Stimulated activated CD8-positive, alpha-beta memory T cell treated with anti-CD3 and anti-CD28 coated beads, Interleukin-15, amount 100 ng/mL, for 48 hours (primary cell): Measurements from ENCODE around the gene BMP6.

ENCODE experiments used
- DNase-seq, 2 donors: peaks; one replicate each; pipeline ENCODE4 v3.0.0-alpha.2; 2020; ENCODE audit warnings: low read depth in 2 of 2

BMP6 gene

GRCh38 chr6:7719364-7719850, 6.5 kb upstream of the BMP6 start:
- DNase-seq, result no peak

GRCh38 chr6:7720346-7720745, 5.6 kb upstream of the BMP6 start:
- DNase-seq, result no peak

GRCh38 chr6:7721649-7722048, 4.2 kb upstream of the BMP6 start:
- no peak for DNase-seq

- DNase-seq, result peak in 1 of 2 donors; percentile 44
These were observed 2.9 kb upstream of the BMP6 start for GRCh38 chr6:7723041-7723447.

- DNase-seq, result no peak
These were observed 2.3 kb upstream of the BMP6 start for GRCh38 chr6:7723554-7723953.

GRCh38 chr6:7725412-7725811, 487 bp upstream of the BMP6 start:
- no peak for DNase-seq

- no peak for DNase-seq
These were observed 652 bp downstream of the BMP6 start for GRCh38 chr6:7726416-7727085.

GRCh38 chr6:7727086-7727945, 1.4 kb downstream of the BMP6 start:
- no peak for DNase-seq

- no peak for DNase-seq
These were observed 2.3 kb downstream of the BMP6 start for GRCh38 chr6:7727946-7728854.

GRCh38 chr6:7728855-7729590, 3.1 kb downstream of the BMP6 start:
- DNase-seq, result no peak

- no peak for DNase-seq
These were observed 4.3 kb downstream of the BMP6 start for GRCh38 chr6:7730001-7730783.

- no peak for DNase-seq
These were observed 4.9 kb downstream of the BMP6 start for GRCh38 chr6:7730784-7731227.

GRCh38 chr6:7731294-7731693, 5.4 kb downstream of the BMP6 start:
- DNase-seq, result no peak

GRCh38 chr6:7732228-7732627, 6.3 kb downstream of the BMP6 start:
- no peak for DNase-seq

- no peak for DNase-seq
These were observed 8.9 kb downstream of the BMP6 start for GRCh38 chr6:7734707-7735383.

- DNase-seq, result no peak
These were observed 11.2 kb downstream of the BMP6 start for GRCh38 chr6:7737106-7737505.

GRCh38 chr6:7737867-7738266, 12.0 kb downstream of the BMP6 start:
- DNase-seq, result no peak

GRCh38 chr6:7742223-7742785, 16.4 kb downstream of the BMP6 start:
- DNase-seq, result no peak

- no peak for DNase-seq
These were observed 20.0 kb downstream of the BMP6 start for GRCh38 chr6:7745942-7746341.

- DNase-seq, result no peak
These were observed 21.1 kb downstream of the BMP6 start for GRCh38 chr6:7747016-7747415.
